SK-N-DZ (cell line): ENCODE data around the gene CDC42EP3.

ENCODE experiments used
- DNase-seq: peaks from one replicate; pipeline ENCODE4 v3.0.0-alpha.2; 2015; ENCODE audit warnings: low spot score

The CDC42EP3 gene

DNA sequence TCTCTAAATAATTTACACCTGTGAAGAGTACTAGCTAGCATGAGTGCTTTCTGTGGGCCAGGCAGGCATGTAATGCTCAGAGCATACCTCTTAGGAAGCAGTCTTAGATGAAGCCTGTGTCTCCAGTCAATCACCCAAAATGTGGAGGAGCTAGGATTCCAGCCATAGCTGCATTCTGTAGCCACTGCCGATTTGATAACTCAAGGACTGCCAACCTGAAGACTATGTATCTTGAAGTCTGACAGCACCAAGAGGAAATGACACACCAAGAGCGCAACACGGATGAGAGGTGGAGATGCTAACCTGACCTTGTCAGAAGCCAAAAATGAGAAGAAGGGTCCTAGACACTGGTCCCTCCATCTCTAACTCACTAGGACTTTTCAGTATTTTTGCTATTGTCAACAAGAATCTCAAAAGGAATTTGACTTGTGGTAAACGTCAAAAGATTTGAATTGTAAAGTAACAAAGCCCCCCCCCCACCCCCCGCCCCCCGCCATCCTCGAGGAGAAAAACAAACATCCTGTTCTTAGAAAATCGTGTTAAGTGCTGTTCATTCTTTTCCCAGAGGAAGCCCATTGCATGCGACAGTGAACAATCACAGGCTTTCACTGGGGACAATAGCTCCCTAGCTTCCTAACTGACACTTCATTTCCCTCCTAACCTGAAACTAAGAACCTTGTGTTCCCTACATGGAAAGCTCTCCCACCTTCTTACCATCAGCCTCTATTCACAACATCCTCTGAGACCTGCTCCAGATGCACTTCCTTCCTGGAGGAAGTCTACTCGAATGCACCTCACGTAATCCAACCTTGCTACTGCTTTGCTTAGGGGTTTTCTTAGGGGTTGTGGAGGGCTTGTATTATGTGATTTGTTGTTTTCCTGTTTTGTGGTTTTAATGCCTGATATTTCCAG lies 14.7 kb downstream of the CDC42EP3 start:
- no peak for DNase-seq

DNA sequence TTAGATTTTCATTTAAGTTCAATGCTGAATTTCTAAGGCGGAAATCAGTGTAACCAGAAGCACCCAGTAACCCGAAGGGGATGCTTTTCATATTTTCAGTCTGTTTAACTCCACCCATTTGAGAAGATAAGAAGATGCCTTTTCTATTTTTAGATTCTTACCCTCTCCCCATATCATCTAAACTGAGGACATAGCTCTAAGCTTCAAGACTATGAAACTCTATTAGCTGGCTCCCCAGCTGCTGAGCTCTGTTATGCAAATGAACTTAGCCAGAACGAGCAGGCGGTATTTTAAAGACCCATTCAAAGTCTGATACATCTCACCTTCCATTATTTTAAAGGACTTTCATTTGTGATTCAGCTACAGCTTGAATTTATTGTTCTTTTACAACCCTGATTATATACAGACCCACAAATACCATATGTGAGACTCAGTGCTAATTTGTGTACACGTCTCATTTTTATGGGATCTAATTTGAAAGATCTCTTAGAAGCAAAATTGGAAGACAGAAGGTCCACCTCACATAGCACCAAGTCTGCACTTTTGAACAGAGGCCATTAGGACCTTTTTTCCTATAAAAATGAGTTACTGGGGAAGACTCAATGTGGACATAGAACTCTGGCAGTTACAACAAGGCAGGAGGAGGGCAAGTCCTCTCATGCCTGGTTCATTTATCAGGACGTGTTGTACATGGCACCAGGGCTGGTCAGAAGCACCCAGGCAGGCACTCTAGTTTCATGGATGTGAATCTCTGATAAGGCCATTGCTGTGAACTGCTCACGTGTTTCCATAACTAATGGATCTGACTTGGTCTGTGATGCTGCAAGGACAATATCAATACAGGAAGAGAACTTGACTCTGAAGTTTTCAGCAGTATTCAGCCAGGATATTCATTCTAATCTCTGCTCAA lies 16.3 kb downstream of the CDC42EP3 start:
- peak; percentile 43 for DNase-seq

DNA sequence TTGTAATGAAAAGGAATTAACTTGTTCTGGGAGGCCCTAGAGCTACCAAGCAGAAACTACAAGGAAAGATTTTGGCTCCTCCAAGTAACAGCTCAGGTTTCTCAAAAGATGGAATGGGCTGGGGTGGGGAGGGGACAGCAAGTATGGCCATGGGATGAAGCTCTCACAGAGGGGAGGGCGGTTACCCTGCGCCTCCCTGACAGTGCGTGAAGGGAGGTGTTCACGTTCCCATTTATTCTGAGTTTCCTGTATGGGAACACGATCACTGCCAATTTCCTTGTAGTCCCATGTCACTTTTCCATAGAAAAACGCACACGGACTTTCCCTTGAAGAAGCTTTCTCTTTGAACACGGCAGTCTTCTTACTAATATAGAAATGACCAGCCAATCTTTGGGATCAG lies 17.0 kb downstream of the CDC42EP3 start:
- DNase-seq: no peak

DNA sequence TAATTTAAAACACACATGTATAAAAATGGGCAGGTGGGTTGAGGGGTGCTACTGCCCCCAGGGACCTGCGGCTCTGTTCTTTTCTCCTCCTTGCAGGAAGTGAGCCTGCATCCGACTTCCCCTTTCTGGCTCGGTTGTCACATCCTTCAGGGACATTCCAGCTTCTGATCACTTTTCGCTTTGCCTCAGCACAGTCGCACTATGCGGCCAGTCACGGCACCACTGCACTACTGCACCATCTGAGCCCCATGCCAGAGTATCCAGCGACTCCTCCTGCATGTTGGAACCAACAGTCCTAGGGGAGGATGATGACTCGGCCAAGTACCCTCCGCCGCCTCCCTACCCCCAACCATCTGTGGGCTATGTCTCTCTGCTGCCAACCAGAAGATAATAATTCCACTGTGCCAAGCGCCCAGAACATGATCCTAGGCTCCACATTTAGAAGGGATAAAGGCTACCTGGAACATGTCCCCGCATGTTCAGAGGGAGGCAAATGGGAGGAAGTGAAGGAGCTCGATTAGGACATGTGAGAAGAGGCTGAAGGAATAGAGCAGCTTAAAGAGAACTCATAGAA lies 17.6 kb downstream of the CDC42EP3 start:
- no peak for DNase-seq

DNA sequence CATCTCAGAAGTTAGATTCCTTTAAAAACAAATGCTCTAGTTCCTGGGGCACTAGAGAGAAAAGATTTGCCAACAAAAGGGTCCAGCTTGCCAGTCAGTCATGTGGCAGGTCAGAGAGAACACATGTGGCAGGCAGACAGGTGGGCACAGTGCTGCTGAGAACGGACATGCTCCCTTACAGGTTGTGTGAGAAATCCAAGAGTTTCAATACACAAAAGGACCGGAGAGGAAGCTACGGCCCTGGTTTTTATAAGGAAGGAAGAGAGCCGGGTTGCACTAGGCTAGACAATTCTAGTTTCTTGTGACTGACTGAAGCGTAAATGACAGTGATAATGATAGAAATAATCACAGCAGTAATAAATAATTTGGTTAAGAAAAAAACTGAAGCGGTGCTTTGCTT lies 18.3 kb downstream of the CDC42EP3 start:
- no peak for DNase-seq

DNA sequence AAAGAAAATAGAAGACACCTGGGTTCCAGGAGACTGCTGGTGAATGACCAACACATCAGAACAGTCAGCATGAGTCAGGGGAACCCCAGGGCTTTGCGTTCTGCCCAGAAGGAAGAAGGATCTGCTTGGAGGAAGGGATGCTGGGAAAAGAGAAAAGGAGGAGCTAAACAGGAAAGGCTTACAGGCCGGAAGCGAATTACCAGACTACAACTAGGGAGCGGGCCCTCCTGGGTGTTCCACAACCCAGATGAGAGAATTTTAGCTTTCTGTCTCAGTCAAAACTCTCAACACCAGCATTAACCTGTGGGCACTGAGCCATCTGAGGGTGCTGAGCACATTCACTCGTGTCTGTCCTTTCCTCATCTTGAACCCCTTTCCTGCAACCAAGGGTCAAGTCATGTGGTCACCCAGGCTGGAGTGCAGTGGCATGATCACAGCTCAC lies 19.2 kb downstream of the CDC42EP3 start:
- DNase-seq: no peak

DNA sequence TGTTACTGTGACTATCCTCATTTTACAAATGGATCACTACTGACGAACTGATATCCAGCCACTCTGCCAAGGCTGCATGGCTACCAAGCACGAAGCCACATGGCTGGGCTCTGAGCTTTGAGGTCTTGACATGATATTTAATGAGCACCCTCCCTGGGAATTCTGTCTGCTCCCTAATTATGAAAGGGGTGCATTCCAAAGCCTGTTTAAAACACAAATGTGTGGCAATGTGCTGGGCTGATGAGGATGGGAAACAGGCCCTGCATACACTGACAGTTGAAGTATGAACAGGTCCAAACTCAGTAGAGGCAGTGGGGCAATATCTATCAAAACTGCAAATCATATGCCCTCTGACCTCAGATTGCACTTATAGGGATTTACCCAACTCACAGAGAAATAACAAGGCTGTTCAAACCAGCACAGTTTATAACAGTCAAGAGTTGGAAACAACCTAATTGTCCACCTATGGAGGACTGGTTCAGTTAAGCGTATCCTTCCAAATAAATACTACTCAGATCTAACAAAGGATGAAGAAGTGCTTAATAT lies 20.8 kb downstream of the CDC42EP3 start:
- DNase-seq: no peak

DNA sequence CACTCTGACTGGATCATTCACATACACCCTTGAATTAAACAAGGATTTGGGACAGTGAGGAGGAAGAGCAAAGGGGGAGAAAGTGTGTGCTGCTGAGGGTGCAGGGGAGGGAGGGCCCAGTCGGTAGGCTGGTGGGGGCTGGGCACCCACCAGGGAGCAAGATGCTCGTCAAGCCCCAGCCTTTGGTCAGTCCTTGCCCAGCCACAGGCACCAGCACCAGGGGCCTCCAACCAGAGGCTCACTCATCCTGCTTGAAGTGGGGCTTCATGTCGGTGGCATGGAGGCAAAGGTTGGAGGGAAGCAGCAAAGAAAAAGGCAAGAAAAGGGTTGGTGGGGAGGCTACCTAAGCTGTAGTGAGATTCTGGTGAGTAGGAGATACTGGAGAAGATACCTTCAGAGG lies 21.9 kb downstream of the CDC42EP3 start:
- DNase-seq: no peak

DNA sequence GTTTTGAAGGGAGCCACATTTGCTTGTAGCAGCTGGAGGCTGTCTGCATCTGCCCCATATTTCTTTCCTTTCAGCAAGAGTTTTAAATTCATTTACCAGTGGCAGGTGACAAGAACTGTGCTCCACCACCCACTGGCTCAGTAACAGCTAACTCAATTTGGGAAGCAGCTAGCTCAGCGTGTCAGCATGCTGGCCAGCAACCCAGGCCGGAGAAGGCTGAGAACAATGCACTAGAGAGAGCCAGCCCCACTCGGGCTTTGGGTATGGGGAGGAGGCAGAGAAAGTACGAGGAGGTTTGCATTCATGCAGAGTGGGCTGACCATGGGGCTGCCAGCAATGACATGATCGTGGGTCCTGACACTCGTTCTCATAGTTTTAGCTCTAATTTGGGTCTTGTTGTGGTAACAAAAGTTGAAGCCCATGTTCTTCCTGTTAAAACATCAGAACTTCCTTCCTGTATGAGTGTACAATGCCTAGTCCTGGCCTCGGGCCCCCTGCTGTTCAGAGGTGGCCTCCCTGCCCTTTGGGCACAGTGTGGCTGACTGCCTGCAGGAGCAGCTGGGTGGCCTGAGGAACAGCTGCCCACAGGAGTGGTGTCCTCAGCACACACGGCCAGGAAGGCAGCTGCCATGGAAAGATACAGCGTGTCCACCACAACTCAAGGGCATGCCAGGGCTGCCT lies 23.0 kb downstream of the CDC42EP3 start:
- peak; percentile 96 for DNase-seq

DNA sequence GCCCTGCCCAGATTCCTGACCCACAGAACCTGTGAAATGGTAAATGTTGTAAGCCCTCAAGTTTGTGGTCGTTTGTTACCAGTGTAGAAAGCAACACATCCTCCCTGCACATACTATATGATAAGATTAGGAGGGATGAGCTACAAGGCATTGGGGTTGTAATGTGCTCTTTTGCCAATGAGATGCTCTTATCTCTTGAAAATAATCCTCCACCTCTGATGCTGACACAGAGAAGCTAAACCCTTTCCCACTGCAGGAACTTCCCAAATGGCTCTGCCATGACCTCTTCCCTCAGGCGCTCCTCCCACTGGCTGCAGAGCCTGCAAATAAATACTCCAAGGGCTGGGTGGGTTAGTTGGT lies 23.5 kb downstream of the CDC42EP3 start:
- DNase-seq: no peak

DNA sequence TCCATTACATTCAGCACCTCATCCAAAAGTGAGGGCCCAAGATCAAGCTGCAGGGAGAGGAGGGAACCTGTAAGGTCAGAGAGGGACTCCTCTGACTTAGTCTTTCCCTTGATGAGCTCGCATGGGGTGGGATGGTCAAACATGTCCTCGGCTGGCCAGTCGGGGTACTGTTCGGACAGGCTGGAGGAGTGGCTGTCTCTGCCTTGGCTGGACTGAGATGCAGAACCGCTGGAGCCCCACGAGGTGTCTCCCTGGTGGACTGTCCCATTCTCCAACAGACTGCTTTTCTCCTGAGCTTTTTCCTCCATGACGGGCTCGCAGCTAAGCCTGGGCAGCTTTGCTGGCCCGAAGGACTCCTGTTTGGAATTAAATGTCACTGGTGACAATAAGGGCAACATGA lies 25.6 kb downstream of the CDC42EP3 start:
- DNase-seq: no peak

DNA sequence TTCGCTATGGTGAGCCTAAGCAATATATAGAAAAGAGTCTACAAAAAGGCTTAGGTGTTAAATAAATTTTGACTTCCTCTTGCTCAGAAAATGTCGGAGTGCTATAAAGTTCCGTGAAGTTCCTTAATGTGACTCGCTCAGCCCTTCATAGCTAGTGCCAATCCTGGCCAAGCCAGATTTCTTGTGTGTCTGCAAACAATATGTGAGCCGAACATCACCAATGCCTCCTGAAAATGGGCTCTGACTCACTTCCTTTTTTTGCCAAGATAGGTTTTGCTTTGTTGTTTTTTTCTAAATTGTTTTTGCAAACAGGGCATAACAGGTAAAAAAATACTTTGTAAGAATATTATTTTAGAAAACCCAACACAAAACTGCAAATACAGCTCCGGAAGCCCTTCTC lies 26.1 kb downstream of the CDC42EP3 start:
- DNase-seq: no peak

DNA sequence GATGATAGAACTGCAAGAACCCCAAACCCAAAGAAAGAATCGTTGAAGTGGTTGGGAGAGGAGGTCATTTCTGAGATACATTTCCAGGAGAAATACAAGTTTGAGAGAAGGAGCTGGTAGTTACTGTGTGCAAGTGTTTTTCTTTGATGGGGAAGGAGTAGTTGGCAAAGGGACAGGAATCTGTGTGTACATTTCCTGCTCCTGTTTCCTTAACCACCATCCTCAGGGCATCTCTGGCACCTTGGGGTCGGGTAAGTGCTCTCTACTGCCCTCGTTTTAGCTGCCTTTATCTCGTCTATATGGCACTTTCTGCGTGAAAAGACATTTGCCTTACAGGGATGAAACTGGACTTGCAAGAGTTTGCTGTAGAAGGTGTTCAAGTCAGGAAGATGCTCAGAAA lies 27.3 kb downstream of the CDC42EP3 start:
- no peak for DNase-seq

DNA sequence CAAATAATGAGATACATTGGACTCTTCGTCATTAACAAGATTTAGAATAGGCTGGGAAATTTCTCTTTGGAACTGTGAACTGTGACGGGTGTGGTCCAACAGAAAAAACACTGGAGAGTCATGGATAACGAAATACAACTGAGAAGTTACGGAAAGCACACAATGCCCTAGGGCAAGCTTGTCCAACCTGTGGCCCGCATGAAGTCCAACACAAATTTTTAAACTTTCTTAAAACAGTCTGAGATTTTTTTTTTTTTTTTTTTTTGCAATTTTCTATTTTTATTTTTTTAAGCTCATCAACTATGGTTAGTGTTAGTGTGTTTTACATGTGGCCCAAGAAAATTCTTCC lies 27.7 kb downstream of the CDC42EP3 start:
- no peak for DNase-seq

DNA sequence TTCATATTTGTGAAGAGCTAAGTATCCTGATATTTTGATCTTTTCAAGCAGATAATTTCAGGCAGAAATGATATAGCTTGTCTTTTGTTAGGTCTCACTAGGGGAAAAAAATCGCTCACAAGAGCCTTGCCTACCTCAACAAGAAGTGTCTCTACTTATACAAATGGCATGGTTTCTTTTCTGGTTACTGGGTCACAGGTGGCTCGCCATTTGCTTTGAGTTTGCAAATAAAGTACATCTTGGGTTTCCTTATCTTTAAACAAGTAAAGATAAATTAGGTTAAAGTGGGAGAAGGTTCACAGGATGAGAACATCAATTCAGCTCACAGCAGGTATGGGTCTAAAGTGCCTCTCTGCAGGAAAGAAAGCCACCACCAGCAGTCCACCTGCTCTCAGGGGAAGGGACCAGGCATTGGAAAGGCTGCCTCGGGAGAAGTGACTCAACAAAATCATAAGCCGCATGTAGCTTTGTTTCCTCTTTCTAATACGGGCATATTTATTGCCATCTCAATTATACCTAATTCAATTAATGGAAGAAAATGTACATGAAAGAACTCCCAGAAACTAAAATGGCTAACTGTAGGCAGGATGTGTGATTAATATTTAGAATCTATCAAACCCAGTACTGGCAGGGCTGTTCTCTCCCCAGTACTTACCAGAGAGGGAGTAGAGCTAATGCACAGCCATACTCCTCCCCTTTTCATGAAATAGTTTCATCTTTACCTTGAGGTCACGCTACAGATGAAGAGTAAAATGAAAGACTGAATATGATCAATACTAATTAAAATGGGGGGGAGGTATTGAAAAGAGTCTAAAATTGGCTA lies 28.3 kb downstream of the CDC42EP3 start:
- no peak for DNase-seq

DNA sequence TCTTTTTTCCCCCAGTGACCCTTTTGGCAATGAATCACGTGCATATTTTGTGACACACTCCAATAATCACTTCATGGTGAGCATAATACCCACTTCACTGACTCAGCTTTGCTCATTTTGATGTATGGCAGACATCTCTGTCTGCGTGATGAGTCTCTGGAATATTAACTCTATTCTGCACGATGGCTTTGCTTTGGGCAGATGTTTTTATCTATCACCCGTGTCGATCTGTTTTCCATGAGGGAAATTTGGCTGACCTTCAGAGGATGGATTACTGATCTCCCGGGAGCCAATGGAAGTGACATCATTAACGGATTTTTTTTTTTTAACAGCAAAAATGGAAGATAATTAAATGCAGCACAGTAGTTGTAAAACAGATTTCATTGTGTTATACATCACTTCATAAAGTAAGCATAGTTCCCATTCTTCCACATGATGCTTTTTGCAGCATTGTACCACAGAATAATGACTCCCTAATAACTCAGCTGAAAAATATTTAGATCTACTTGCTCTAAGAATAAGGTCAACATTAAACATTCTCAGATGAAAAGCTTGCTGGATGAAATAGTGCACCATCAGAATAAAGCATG lies 29.8 kb downstream of the CDC42EP3 start:
- DNase-seq: peak; percentile 34

DNA sequence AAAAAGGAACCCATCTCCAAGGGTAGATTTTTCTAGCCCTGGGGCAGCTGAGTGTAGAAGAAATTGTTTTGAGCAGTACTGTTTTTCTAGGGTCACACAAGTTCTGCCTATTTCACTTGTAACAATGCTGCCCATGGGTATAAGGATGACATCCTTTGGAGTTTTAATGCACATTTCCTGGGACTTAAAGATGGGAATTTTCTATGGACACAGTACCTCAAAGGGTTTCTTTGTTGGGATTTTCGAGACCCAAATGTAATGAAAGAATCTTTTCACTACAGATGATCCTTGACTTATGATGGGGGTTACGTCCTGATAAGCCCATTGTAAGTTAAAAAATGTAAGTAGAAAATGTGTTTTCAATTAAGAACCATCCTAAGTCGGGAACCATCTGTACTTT lies 31.8 kb downstream of the CDC42EP3 start:
- DNase-seq: no peak

DNA sequence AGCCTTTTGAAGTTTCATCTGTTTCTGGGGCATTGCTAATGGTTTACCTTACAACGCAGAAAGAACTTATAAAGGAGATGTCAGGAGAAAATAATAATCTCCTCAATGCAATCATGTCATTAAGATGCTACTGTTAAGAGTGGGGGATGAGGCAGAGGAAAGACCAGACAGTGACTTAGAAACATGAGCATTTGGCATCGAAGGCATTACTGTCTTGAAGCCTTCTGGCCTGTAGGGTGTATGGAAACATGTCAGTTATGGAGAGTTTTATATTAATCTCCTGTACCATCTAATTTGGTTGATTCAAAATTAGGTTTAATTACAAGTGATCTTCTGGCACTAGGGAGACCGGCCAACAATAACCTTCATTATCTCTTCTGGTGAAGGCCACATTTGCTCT lies 32.5 kb downstream of the CDC42EP3 start:
- DNase-seq: no peak

DNA sequence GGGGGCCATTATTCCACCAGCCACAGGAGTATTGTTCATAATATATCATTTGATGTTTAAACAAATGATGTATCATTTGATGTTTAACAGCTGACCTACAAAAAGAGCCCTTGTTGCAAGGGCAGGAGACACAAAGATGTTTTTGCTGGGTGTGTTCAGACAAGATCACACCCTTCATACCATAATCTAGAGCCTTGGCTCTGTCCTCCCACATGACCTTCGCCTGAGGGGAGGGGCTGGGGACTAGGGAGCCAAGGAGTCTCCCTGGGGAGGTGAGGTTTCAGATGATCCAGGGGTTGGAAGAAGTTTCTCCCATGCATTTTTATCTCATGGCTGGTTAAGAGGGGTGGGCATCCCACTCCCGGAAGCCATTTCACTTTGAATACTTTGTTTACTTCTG lies 33.5 kb downstream of the CDC42EP3 start:
- no peak for DNase-seq

DNA sequence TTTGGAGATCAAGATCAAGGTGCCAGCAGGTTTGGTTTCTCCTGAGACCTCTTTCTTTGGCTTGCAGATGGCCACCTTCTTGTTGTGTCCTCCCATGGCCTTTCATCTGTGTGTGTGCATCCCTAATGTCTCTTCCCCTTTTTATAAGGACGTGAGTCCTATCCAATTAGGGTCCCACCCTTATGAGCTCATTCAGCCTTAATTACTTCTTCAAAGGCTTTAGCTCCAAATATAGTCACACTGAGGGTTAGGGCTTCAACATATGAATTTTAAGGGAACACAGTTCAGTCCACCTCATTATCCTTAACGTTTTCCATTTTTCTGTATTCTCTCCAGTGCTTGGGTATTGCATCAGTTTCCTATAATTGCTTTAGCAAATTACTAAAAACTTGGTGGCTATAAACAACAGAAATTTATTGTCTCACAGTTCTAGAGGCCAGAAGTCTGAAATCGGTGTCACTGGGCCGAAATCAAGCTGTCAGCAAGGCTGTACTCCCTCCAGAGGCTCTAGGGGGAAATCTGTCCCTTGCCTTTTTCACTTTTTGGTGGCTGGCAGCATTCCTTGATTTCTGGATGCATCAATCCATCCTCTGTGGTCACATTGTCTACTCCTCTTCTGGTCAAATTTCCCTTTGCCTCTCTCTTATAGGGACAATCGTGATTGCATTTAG lies 34.1 kb downstream of the CDC42EP3 start:
- no peak for DNase-seq
